ENCODE results near the gene CCDC177.

DNA sequence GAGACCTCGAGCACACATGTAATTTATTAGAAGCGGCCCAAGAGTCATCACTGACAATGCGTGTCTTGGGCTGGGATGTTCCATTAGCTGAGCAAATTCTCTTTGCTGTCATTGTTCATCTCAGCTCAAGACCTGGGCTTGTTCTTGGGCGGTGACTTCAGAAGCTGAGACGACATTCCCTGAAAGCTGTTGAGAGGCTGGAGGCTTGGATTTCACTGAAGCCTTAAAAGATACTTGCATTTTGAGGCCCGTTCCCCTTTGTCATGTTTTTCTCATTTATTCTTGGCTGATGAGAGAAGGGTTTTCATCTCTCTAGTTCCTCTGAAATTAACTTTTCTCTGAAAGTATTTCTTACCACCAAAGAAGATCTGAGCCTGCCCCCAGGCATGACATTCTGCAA lies 20.2 kb upstream of the CCDC177 start:
- TF ChIP-seq, protein P1, sequence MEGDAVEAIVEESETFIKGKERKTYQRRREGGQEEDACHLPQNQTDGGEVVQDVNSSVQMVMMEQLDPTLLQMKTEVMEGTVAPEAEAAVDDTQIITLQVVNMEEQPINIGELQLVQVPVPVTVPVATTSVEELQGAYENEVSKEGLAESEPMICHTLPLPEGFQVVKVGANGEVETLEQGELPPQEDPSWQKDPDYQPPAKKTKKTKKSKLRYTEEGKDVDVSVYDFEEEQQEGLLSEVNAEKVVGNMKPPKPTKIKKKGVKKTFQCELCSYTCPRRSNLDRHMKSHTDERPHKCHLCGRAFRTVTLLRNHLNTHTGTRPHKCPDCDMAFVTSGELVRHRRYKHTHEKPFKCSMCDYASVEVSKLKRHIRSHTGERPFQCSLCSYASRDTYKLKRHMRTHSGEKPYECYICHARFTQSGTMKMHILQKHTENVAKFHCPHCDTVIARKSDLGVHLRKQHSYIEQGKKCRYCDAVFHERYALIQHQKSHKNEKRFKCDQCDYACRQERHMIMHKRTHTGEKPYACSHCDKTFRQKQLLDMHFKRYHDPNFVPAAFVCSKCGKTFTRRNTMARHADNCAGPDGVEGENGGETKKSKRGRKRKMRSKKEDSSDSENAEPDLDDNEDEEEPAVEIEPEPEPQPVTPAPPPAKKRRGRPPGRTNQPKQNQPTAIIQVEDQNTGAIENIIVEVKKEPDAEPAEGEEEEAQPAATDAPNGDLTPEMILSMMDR (conservative IDR thresholded peaks at IDR 0.05; ENCODE audit: low read length) = no peak
- TF ChIP-seq EZH2phosphoT487 (IDR thresholded peaks at IDR 0.05; ENCODE audit: borderline replicate concordance, low read depth, low read length) = no peak
